Stimulated activated CD8-positive, alpha-beta memory T cell treated with anti-CD3 and anti-CD28 coated beads, Interleukin-4, amount 100 ng/mL, for 4 hours (primary cell): ENCODE measurements around the gene MTHFD2L.

Source experiments
- DNase-seq, 2 donors: peaks; one replicate each; pipeline ENCODE4 v3.0.0-alpha.2; 2020; ENCODE audit warnings: low read depth in 2 of 2, low spot score in 1 of 2

MTHFD2L gene

DNA sequence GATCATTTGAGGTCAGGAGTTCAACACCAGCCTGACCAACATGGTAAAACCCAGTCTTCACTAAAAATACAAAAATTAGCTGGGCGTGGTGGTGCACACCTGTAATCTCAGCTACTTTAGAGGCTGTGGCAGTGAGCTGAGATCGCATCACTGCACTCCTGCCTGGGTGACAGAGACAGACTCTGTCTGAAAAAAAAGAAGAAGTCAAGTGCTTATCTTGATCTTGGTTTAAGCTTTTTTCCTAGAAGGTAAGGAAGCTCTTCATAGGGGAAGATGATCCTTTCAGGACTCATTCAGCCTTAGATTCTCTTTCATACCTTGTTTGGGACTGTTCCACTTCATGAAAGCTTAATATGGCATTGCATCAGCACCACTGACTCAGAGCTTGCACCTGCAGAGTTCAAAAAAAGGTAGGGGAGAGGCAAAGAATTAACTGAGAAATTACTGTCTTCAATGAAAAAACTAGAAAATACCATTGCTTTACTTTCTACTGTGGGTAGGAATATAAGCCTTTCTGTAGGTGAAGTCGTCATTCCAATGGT is 79.6 kb downstream of the MTHFD2L start:
- DNase-seq, result no peak

GRCh38 chr4:74244049-74244448 is 86.1 kb downstream of the MTHFD2L start:
- no peak for DNase-seq

GRCh38 chr4:74252933-74253332 is 95.0 kb downstream of the MTHFD2L start:
- no peak for DNase-seq

DNA sequence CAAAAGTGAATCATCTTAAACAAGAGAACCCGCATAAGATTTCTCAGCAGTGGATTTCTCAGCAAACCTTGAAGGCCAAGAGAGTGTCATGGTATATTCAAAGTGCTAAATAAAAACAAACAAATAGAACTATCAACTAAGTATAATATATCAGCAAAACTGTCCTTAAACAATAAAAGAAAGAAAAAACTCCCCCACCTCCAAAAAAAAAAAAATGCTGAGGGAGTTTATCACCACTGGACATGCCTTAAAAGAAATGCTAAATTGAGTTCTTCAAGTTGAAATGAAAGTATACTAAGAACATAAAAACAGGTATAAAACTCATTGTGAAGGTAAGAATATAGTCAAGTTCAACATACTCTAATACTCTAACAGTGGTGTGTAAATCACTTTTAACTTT is 96.5 kb downstream of the MTHFD2L start:
- no peak for DNase-seq

DNA sequence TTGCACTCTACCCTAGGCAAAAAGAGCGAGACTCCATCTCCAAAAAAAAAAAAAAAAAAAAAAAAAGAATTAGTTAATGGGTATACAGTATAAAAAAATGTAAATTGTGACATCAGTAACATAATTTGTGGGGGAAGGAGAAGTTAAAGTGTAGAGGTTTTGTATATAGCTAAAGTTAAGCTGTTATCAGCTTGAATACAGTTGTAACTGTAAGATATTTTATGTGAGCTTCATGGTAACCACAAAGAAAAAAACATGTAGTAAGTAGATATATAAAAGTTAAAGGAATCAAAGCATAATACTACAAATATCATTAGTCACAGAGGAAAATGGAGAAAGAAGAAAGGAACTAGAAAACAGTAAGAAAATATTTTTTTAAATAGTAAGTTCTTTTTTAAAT is 97.2 kb downstream of the MTHFD2L start:
- no peak for DNase-seq

DNA sequence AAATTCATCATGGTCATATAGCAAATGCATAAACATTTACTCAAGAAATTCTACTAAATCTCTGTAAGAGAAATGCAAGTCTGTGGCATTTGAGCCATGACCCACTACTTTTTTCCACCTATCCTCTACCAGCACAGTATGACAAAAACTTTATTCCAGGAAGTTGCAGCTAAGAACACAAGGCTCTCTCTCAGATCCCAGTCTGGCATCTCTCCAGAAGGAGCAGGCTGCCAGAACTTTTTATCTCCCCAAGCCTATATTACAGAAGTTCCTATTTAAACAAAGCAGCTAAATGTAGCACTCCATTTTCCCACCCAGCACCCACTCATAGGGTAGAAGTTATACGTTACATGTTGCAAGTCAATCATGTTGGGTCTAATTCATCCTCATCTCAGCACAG is 101.0 kb downstream of the MTHFD2L start:
- DNase-seq, result no peak

DNA sequence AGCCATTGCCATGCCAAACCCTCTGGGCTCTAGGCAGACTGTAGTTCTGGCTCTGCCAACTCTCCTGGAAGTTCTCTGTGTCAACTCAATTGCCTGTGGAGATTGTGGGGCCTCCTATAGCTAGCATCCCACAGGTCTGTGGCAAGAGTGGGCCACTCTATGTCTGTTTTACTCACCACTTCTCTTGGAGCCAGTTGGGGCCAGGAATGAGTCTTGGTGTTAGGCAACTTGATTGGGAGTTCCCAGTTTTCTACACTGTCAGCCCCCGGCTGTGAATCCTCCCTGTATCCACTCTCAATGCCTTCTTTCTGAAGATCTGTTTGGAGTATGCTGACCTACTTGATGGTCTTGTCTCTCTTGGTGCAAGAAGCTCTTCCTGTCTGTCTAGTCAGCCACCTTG is 102.1 kb downstream of the MTHFD2L start:
- no peak for DNase-seq

- DNase-seq, result no peak
Observed at GRCh38 chr4:74262522-74262921, 104.6 kb downstream of the MTHFD2L start.

DNA sequence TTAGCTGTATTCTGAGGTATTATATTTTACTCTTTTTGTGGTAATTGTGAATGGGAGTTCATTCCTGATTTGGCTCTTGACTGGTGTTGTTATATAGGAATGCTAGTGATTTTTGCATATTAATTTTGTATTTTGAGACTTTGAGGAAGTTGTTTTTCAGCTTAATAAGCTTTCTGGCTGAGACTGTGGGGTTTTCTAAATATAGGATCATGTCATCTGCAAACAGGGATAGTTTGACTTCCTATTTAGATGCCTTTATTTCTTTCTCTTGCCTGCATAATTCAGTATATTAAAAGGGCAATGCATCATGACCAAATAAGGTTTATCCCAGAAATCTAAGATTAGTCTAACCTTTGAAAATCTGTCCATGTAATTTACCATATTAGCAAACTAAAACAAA is 105.6 kb downstream of the MTHFD2L start:
- no peak for DNase-seq

DNA sequence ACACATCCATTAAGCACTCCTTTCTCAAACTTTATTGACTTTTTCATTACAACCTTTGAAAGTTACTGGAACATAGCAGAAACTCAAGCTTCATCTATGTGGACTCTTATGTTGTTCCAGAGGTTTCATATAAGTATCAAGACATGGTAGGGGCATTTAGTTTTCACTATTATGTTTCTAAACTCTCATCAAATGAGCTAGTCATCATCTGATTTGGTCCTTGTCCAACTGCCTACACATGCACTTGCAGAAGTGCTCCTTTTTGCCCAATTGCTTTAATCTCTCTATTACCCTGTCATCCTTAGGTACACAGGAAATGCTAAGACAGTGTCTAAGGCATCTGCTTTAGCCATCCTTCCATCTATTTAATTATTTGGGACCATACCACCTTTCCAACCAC is 108.2 kb downstream of the MTHFD2L start:
- no peak for DNase-seq

- DNase-seq, result no peak
Observed at GRCh38 chr4:74267998-74268606, 110.2 kb downstream of the MTHFD2L start.

DNA sequence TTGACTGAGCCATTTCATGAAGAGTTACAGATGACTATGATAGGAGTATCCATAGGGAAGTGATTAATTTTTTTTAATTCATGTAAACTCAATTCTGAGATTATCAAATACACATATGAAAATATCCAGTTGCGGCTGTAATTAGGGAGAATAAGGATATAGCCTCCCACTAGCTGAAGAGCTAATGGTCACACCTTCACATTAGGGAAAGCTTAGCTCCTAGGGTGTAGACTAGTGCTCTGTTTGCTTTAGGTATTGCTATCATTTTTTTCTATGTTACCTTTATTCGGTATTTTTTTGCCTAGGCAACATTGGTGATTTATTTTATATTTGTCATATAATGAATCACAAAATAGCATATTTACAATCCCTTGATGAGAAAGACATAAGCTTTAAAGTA is 110.7 kb downstream of the MTHFD2L start:
- DNase-seq, result no peak

GRCh38 chr4:74278490-74278889 is 120.6 kb downstream of the MTHFD2L start:
- DNase-seq, result no peak

DNA sequence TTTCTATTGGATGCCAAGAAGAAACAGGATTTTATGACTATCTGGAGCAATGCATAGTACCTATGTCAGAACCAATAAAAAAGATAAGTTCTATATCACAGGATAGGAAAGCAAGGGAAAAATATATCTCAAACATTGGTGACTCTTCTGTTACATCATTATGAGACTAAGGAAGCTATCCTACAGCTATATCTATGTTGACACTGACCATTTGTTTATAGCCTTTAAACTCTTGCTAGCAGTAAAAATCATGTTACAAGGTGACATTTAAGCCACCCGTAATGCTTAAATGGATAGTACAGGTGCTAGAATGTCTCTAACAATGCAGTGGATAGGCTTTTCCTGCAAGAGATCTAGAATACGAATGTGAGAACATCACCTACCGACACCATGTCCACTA is 121.8 kb downstream of the MTHFD2L start:
- DNase-seq, result no peak

GRCh38 chr4:74282926-74283325 is 125.0 kb downstream of the MTHFD2L start:
- no peak for DNase-seq

- no peak for DNase-seq
Observed at GRCh38 chr4:74283614-74284013, 125.7 kb downstream of the MTHFD2L start.

DNA sequence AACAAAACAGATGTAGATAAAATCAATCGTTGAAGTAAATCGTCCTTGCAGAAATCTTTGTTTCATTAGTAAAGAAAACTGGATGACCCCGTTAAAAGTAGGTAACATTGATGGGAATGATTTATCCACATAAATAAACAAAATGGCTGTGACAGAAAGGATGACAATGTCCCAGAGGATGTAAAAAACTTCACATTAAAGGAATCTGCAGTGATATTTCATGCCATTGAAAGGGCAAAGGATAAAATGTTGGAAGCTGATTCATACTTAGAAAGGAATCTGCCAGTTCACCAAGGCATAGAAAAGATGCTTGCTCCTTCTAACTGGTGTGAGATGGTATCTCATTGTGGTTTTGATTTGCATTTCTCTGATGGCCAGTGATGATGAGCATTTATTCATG is 126.1 kb downstream of the MTHFD2L start:
- no peak for DNase-seq

GRCh38 chr4:74287164-74287563 is 129.2 kb downstream of the MTHFD2L start:
- DNase-seq, result no peak

DNA sequence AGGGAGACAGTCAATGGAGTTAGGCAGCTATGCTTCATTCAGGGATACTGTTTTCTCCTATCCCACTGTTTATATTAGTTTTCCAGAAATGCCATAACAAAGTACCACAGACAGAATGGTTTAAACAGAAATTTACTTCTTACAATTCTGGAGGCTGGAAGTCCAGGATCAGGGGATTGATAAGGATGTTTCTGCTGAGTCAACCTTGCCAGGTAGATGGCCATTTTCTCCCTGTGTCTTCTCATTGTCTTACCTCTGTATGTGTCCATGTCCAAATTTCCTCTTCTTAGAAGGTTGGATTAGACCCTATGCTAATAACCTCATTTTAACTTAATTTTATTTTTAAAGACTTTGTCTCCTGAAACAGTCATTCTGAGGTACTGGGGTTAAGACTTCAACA is 129.9 kb downstream of the MTHFD2L start:
- no peak for DNase-seq

GRCh38 chr4:74291471-74291870 is 133.6 kb downstream of the MTHFD2L start:
- DNase-seq, result no peak

DNA sequence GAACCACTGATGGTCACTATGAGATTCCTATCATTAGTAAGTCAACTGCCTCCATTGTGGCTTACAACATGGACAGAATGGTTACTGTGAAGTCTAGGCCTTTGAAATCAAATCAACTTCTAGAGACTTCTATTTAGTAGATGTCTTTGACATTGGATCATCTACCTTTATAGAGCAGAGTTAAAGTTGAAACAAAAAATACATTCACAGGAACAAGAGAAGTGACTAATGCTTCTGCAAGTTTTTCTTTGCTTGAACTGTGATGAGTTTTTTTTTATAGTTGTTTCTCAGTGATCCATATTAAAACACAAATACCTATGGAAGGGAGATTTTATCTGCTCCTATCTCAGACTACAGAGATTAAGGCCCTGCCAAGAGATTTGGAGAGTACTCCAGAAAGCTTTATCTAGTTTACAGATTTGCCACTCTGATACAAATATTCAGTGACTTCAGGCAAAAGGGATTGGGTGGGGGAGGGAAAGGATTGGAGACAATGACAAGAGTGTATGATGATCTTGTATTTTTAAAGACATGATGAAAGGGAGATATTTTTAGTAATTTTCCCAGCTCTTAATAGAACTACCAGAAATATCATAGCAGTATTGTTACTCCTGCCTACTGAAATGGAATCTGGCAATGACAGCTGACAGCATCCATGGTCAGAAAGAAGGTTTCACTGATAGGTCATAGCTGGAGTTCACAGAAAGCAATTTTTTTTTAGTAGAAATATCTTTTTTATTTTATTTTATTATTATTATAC is 134.4 kb downstream of the MTHFD2L start:
- DNase-seq, result no peak

GRCh38 chr4:74293558-74293957 is 135.6 kb downstream of the MTHFD2L start:
- no peak for DNase-seq

DNA sequence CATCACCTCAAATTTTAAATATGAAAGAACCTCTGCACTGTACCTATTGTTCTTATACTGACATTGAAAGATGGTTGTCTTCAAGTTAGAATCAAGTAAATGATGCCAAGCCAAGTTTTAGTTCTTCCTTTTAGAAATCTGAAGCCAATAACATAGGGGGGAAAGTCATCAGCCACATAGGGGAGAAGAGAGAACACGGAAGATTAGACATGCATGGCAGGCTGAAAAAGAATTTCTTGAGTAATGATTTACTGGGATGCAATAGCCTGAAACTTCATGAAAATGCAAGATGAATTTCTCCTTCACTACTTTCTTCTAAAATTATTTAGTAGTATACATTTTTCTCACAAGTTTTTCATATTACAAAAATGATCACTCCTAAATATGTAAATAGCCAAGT is 136.8 kb downstream of the MTHFD2L start:
- no peak for DNase-seq
